ENCODE data around the gene PTCD3. TPM values are rescaled to one million over a fixed set of nuclear protein-coding genes. Genes with fewer than 3 reads are reported as not detected.

PTCD3 gene
- total and polyA plus RNA-seq, 12 donors: 30.2 to 232 (median 155) TPM

GRCh38 chr2:86064006-86064405 is 42.0 kb upstream of the PTCD3 start:
- no peak for TF ChIP-seq CTCF (IDR thresholded peaks at IDR 0.05)
- Histone ChIP-seq H3K27ac (no peak overlapping the region), H3K27me3 (no peaks in the 10 kb centered on the region), H3K9me3 (peaks cover 0 to 20% (median 0%) of the 10 kb centered on the region in 11 donors), H3K4me3 (no peak overlapping the region), H3K4me1 (peaks cover 0 to 41% (median 10%) of the 10 kb centered on the region in 9 donors), H3K36me3 (peaks cover 0 to 97% (median 19%) of the 10 kb centered on the region in 9 donors)
- ATAC-seq (no peak), DNase-seq (no peak)
- intact Hi-C loops (cut with DNase I): no loop called here
- WGBS, 2 donors: 96% methylated on average over 2 of the region's 2 CpGs

GRCh38 chr2:86065512-86065911 is 40.5 kb upstream of the PTCD3 start:
- Histone ChIP-seq H3K27ac (peak overlapping the region in 2 of 10 donors; percentile 26 to 41), H3K27me3 (no peaks in the 10 kb centered on the region), H3K36me3 (peaks cover 0 to 97% (median 29%) of the 10 kb centered on the region in 9 donors), H3K9me3 (peaks cover 0 to 20% (median 0%) of the 10 kb centered on the region in 11 donors), H3K4me1 (peaks cover 0 to 53% (median 10%) of the 10 kb centered on the region in 9 donors), H3K4me3 (no peak overlapping the region)
- WGBS, 2 donors: 64 to 65% methylated on average over 5 of the region's 5 CpGs
- intact Hi-C loops (cut with DNase I): no loop called here
- no peak for TF ChIP-seq CTCF (IDR thresholded peaks at IDR 0.05)
- DNase-seq: no peak
- ATAC-seq: peak in 6 of 8 donors; percentile 18 to 67 (median 28)

- WGBS, 2 donors: 93 to 94% methylated on average over 7 of the region's 7 CpGs
- DNase-seq: no peak
- no peak overlapping the region for H3K4me3 ChIP-seq
- peaks cover 0 to 97% (median 29%) of the 10 kb centered on the region in 9 donors for H3K36me3 ChIP-seq
- H3K9me3 ChIP-seq: peaks cover 0 to 20% (median 0%) of the 10 kb centered on the region in 11 donors
- peaks cover 0 to 50% (median 10%) of the 10 kb centered on the region in 9 donors for H3K4me1 ChIP-seq
- no peaks in the 10 kb centered on the region for H3K27me3 ChIP-seq
- peak overlapping the region in 3 of 10 donors; percentile 15 to 41 (median 26) for H3K27ac ChIP-seq
- no peak for TF ChIP-seq CTCF (IDR thresholded peaks at IDR 0.05)
- no peak for ATAC-seq
- intact Hi-C loops (cut with DNase I): no loop called here
These were observed 39.9 kb upstream of the PTCD3 start for GRCh38 chr2:86066007-86066578.

GRCh38 chr2:86066915-86067314 is 39.1 kb upstream of the PTCD3 start:
- Histone ChIP-seq H3K27ac (no peak overlapping the region), H3K36me3 (peaks cover 0 to 94% (median 29%) of the 10 kb centered on the region in 9 donors)
- no peak for DNase-seq

More at GRCh38 chr2:86066915-86067314, 39.1 kb upstream of the PTCD3 start:
- no peak for ATAC-seq
- intact Hi-C loops (cut with DNase I): no loop called here
- Histone ChIP-seq H3K27me3 (no peaks in the 10 kb centered on the region), H3K9me3 (peaks cover 0 to 20% (median 0%) of the 10 kb centered on the region in 11 donors), H3K4me3 (no peak overlapping the region), H3K4me1 (peaks cover 0 to 47% (median 9%) of the 10 kb centered on the region in 9 donors)
- no peak for TF ChIP-seq CTCF (IDR thresholded peaks at IDR 0.05)

All from heart right ventricle (tissue), 16 donors.